Gastrocnemius medialis (tissue), 4 donors: Measurements from ENCODE around the gene SH3TC1. TPM values are rescaled to one million over a fixed set of nuclear protein-coding genes. Genes with fewer than 3 reads are reported as not detected.
A peak's percentile ranks its signal among the peaks of the same experiment; 100 is the strongest.

Source experiments
- ATAC-seq, 2 donors: fragments of 150-250 bp; one replicate each; pipeline ENCODE4 v1.9.1; 2016
- DNase-seq, 2 donors: peaks; one replicate each; pipeline ENCODE4 v3.0.0-alpha.2; 2019
- H3K27ac ChIP-seq, 4 donors: fragments of 200-600 bp; sonication (generic); 1 replicate in 1 of 4; 2 replicates in 3 of 4; pipeline ENCODE4 v1.5.1; 2016 to 2018; ENCODE audit warnings: mild to moderate bottlenecking in 2 of 4, moderate library complexity in 1 of 4
- H3K27me3 ChIP-seq, 3 donors: fragments of 200-600 bp; sonication (generic) in 2 of 3; 1 replicate in 1 of 3; 2 replicates in 2 of 3; pipeline versions ENCODE4 v1.5.1 to v1.6.0; 2016 to 2019; ENCODE audit warnings: mild to moderate bottlenecking in 1 of 3, moderate library complexity in 1 of 3
- H3K36me3 ChIP-seq, 2 donors: fragments of 200-600 bp; sonication (generic) in 1 of 2; one replicate each; pipeline ENCODE4 v1.5.1; 2017 to 2018
- H3K4me1 ChIP-seq, 2 donors: fragments of 200-600 bp; sonication (generic) in 1 of 2; one replicate each; pipeline ENCODE4 v1.5.1; 2016 to 2017; ENCODE audit warnings: mild to moderate bottlenecking in 2 of 2
- H3K4me3 ChIP-seq, 4 donors: fragments of 200-600 bp; sonication (generic) in 3 of 4; 1 replicate in 1 of 4; 2 replicates in 3 of 4; pipeline ENCODE4 v1.5.1; 2016 to 2019; ENCODE audit warnings: mild to moderate bottlenecking in 2 of 4
- H3K9me3 ChIP-seq, 3 donors: fragments of 200-600 bp; sonication (generic) in 2 of 3; 1 replicate in 1 of 3; 2 replicates in 2 of 3; pipeline ENCODE4 v1.5.1; 2016 to 2019
- POLR2A ChIP-seq, 2 donors: fragments of 450-650 bp; IDR thresholded peaks; one replicate each; pipeline ENCODE4 v1.6.1; 2017; ENCODE audit warnings: antibody characterized with exemption in 2 of 2, mild to moderate bottlenecking in 2 of 2, moderate library complexity in 2 of 2
- in situ Hi-C, 4 donors: fragments of 200-750 bp; cut with MboI; loops; one replicate each; pipeline versions ENCODE4 v1.15.0 to v1.8.0; 2017; ENCODE audit warnings: low sequenced_read_pairs in 4 of 4
- intact Hi-C: fragments of 100-400 bp; cut with DNase I; formaldehyde crosslinking; loops from one replicate; pipeline ENCODE4 v1.15.1; 2023; ENCODE audit warnings: low total_unique reads
- total RNA-seq, 4 donors: library from RNA; depleted of rRNA; stranded (reverse); fragments of >200 nt; gene quantifications; one replicate each; pipeline versions ENCODE4 v1.1.0 to v1.2.3, GENCODE V29; 2016
- TF ChIP-seq, protein P1 (sequence below), 5 experiments: fragments of 450-650 bp in 3 of 5; fragments of 200-600 bp in 2 of 5; sonication (generic) in 2 of 5; IDR thresholded peaks in 4 of 5; conservative IDR thresholded peaks in 1 of 5; 1 replicate in 4 of 5; 2 replicates in 1 of 5; pipeline ENCODE4 v1.5.1; 2016 to 2019; ENCODE audit warnings: antibody characterized with exemption in 5 of 5, mild to moderate bottlenecking in 3 of 5, moderate library complexity in 3 of 5

The SH3TC1 gene
- total RNA-seq, 4 donors from 2014 or later: 2.9 to 8.5 (median 5.8) TPM

DNA sequence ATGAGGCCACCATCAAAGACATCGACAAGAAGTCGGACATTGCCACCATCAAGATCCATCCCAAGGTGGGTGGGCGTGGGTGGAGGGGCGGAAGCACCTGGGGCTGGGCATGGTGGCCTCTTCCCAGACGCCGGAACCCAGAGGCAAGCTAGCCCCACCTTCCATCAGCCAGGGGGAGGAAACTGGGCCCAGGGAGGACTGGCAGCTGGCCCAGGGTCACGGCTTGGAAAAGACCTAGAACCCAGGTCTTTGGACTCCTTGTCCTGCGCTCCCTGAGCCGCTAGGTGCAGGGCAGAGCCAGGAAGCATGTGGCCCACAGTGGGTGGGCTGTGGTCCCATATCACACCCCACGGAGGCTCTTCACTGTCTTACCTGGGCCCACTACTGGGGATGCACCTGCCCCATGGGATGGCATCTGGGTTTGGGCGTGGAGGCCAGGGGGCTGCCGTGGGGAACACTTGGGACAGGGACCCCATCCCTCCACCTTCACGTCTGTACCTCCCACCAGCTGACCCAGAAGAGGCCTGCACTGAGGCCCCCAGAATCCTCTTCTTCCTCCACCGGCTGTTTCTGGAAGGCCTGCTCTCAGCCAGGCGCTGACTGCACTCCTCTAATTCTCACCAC lies 87.7 kb downstream of the SH3TC1 start:
- TF ChIP-seq, protein P1, sequence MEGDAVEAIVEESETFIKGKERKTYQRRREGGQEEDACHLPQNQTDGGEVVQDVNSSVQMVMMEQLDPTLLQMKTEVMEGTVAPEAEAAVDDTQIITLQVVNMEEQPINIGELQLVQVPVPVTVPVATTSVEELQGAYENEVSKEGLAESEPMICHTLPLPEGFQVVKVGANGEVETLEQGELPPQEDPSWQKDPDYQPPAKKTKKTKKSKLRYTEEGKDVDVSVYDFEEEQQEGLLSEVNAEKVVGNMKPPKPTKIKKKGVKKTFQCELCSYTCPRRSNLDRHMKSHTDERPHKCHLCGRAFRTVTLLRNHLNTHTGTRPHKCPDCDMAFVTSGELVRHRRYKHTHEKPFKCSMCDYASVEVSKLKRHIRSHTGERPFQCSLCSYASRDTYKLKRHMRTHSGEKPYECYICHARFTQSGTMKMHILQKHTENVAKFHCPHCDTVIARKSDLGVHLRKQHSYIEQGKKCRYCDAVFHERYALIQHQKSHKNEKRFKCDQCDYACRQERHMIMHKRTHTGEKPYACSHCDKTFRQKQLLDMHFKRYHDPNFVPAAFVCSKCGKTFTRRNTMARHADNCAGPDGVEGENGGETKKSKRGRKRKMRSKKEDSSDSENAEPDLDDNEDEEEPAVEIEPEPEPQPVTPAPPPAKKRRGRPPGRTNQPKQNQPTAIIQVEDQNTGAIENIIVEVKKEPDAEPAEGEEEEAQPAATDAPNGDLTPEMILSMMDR (IDR thresholded peaks at IDR 0.05 in 4 of 5, conservative IDR thresholded peaks at IDR 0.05 in 1 of 5): no peak
- TF ChIP-seq POLR2A (IDR thresholded peaks at IDR 0.05): no peak
- Histone ChIP-seq H3K36me3 (no peaks in the 10 kb centered on the region), H3K4me1 (peaks cover 0 to under 1% of the 10 kb centered on the region in 2 donors), H3K27me3 (no peaks in the 10 kb centered on the region), H3K9me3 (no peaks in the 10 kb centered on the region), H3K27ac (no peak overlapping the region), H3K4me3 (no peak overlapping the region)
- intact Hi-C loops: no loop called here
- in situ Hi-C loops: no loop called here
- DNase-seq (no peak), ATAC-seq (no peak)

DNA sequence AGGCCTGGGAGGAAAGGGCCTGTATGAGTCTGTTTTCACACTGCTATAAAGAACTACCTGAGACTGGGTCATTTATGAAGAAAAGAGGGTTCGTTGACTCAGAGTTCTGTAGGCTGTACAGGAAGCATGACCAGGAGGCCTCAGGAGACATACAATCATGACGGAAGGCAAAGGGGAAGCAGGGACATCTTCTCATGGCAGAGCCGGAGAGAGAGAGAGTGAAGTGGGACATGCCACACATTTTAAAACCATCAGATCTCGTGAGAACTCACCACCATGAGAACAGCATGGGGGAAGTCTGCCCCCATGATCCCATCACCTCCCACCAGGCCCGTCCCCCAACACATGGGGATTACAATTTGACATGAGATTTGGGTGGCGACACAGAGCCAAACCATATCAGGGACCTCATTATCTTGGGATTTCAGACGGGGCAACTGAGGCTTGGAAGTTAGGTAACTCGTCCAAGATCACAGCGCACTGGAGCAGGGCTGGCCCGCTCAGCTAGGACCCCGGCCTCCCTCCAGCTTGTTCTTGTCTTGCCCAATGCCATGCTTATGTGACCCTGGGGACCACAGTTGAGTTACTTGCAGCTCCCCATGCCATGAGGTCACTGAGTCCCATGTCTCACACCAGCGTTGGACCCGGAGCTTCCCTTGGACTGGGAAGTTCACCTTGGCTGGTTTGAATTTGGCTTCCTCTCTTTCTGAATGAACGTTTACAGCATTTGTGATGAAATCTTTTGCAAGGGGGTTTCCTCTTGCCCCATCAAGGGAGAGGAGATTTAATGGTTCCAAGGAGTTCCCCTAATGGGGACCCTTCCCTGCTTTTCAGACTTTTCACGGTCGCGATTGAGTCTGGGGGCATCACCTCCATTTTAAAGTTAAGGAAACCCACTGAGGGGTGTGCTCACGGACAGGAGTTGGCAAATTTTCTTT lies 88.5 kb downstream of the SH3TC1 start:
- ATAC-seq (no peak), DNase-seq (no peak)
- intact Hi-C loops (no loop called here), in situ Hi-C loops (no loop called here)
- Histone ChIP-seq H3K27me3 (no peaks in the 10 kb centered on the region), H3K4me3 (no peak overlapping the region), H3K9me3 (no peaks in the 10 kb centered on the region), H3K4me1 (no peaks in the 10 kb centered on the region), H3K36me3 (no peaks in the 10 kb centered on the region), H3K27ac (no peak overlapping the region)
- no peak for TF ChIP-seq POLR2A (IDR thresholded peaks at IDR 0.05)
- TF ChIP-seq, protein P1 (IDR thresholded peaks at IDR 0.05 in 4 of 5, conservative IDR thresholded peaks at IDR 0.05 in 1 of 5): no peak

DNA sequence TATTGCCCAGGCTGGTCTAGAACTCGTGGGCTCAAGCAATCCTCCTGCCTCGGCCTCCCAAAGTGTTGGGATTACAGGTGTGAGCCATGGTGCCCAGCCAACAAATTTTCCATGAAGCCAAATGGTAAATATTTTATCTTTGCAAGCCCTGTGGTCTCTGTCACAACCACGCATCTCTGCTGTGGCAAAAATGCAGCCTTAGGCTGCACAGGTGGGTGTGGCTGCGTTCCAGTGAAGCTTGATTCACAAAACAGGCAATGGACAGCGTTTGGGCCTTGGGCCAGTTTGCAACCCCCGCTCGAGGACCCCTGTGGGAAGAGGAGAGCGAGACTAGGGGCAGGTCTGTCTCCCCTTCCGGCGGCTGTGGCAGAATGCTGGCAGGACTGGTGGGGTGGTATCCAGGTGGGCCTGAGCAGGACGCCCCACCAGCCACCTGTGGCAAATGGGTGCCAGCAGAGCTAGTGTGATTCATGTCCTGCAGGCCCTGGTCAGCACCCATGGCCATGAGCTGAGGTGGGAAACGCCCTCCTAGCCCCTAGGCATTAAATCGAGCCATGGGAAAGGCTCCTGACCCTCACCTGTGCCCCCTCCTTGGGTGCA lies 90.2 kb downstream of the SH3TC1 start:
- H3K9me3 ChIP-seq: no peaks in the 10 kb centered on the region
- TF ChIP-seq POLR2A (IDR thresholded peaks at IDR 0.05): no peak
- TF ChIP-seq, protein P1 (IDR thresholded peaks at IDR 0.05 in 4 of 5, conservative IDR thresholded peaks at IDR 0.05 in 1 of 5): no peak
- no peaks in the 10 kb centered on the region for H3K4me1 ChIP-seq
- intact Hi-C loops: no loop called here
- in situ Hi-C loops: no loop called here
- H3K36me3 ChIP-seq: no peaks in the 10 kb centered on the region
- no peak overlapping the region for H3K27ac ChIP-seq
- DNase-seq (peak in 1 of 2 donors; percentile 6), ATAC-seq (no peak)
- no peak overlapping the region for H3K4me3 ChIP-seq
- no peaks in the 10 kb centered on the region for H3K27me3 ChIP-seq

DNA sequence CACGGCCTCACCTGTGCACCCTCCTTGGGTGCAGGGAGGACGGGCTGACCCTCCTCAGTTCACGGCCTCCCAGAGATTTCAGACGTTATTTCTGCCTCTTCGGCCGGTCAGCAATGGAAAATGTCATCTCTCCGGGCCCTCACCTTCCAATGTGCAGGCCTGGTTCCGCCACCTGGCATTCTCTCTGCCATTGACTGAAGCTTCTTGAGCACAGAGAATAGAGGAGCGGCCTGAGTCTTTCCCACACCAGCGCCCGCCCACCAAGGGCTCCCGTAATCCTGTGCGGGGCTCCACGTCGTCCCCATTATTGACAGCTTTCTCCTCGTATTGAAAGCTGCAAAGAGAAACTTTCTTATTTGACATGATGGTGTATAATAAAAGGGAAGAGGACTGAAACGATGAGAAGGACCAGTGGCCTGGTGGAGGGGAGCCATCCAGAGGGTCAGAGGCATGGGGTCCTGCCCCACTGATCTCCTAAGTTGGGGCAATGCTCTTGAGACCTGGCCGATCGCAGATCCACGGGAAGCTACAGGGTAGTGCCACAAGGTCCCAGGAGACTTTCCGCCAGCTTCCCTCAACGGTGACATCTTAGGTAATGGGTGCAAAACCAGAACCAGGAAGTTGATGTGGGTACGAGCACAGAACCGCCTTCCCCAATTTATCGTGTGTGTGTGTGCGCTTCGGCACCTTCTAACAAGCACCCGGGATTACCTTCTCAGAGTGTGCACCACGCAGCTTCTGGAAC lies 91.0 kb downstream of the SH3TC1 start:
- Histone ChIP-seq H3K27ac (no peak overlapping the region), H3K4me1 (no peaks in the 10 kb centered on the region), H3K4me3 (no peak overlapping the region), H3K36me3 (no peaks in the 10 kb centered on the region), H3K9me3 (no peaks in the 10 kb centered on the region), H3K27me3 (no peaks in the 10 kb centered on the region)
- no peak for TF ChIP-seq POLR2A (IDR thresholded peaks at IDR 0.05)
- TF ChIP-seq, protein P1 (IDR thresholded peaks at IDR 0.05 in 4 of 5, conservative IDR thresholded peaks at IDR 0.05 in 1 of 5): no peak
- ATAC-seq (no peak), DNase-seq (peak in 1 of 2 donors; percentile 6)
- intact Hi-C loops: no loop called here
- in situ Hi-C loops: no loop called here
